Measurements from ENCODE around the gene RELT. TPM values are rescaled to one million over a fixed set of nuclear protein-coding genes. Genes with fewer than 3 reads are reported as not detected.

Gene RELT
- total and polyA plus RNA-seq, 3 experiments from 2014 or later: 7.5 to 23.4 (median 23.4) TPM

DNA sequence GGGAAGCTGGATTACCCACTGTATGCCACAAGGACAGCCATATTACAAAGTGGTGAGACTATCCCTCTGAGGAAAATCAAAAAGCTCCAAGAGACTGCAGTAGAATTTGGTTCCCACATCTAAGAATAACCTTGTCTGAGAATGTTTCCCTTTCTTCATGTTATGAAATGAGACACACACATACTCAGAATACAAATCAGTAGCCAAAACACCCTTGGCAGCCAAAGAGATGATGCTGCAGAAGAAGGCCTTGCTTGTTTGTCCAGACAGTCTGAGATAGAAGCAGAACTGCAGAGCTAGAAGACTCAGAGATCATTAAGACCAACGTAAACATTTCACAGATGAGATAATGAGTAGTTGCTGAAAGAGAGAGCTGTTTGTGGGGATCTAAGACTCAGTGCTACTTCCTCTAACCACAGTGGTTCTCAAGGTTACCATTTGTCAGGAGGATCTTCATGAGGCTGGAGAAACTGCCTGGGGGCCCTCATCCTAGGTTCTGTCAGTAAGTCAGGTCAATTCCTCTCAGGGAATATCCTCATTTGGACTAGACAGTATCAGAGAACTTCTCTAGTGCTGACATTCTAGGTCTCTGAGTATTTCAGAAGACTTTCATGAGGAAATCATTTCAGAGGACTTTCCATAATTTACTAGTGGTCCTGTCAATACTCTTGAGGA is 38.9 kb downstream of the RELT start:
- Histone ChIP-seq H3K36me3 (ENCODE audit: insufficient read depth, low read length) (no peaks in the 10 kb centered on the region), H3K4me3 (ENCODE audit: low read length) (no peak overlapping the region), H3K27me3 (ENCODE audit: insufficient read depth, low read length, poor library complexity, severe bottlenecking) (no peaks in the 10 kb centered on the region), H3K9me3 (ENCODE audit: low read length) (no peaks in the 10 kb centered on the region), H3K4me1 (ENCODE audit: insufficient read depth, low read length) (peaks cover 4% of the 10 kb centered on the region), H3K27ac (ENCODE audit: low read depth, low read length) (no peak overlapping the region)
- ChIA-PET POLR2A (no interaction called here), CTCF (interaction anchor here (0.8 kb wide), 2 partner anchors 13 to 64 kb away, joined by 3 to 4 read pairs; no protein-coding TSS in a partner anchor)
- peaks cover 4 to 11% (median 7%) of the 10 kb centered on the region in 3 donors for H3K4me1 Mint-ChIP-seq
- H3K27me3 Mint-ChIP-seq: no peaks in the 10 kb centered on the region
- H3K36me3 Mint-ChIP-seq: peaks cover 5 to 46% (median 17%) of the 10 kb centered on the region in 3 donors
- no peak for DNase-seq
- H3K4me3 Mint-ChIP-seq: peak overlapping the region in 1 of 7 donors; percentile 25
- no peaks in the 10 kb centered on the region for H3K9me3 Mint-ChIP-seq
- peak overlapping the region in 5 of 8 donors; percentile 28 to 89 (median 67) for H3K27ac Mint-ChIP-seq

DNA sequence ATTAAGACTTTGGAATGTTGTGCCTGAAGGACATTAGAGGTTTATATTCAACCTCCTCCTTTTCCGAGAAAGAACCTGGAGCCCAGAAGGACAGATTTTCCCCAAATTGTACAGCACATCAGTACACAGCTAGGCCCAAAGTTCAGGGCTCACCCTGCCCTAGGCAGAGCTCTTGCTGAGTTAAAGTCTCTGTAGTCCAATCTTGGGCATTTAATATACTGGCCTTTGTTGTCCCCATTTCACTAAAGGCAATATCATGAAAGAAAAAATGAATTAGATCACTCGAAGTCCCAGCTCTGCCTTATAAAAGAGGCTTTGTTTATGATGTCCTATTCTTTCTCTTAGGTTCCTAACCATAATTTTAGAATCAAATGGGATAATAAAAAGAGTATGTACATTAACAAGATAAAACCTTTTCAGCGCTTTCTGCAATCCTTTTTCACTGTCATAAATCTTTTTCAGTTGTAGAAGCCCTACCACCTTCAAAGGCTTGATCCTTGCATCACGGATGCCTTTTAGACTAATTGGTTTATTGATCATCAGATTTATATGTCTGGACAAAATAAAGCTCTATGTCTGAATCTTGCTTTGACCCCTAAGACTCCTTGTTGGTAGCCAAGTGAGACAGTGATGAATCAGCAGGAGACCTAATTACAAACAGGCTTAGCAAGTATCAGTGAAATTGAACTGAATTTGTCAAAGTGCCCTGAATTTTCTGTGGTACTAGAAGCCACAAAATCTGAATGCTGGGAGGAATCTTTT is 39.8 kb downstream of the RELT start:
- H3K27me3 ChIP-seq (ENCODE audit: insufficient read depth, low read length, poor library complexity, severe bottlenecking): no peaks in the 10 kb centered on the region
- H3K9me3 ChIP-seq (ENCODE audit: low read length): no peaks in the 10 kb centered on the region
- Mint-ChIP-seq H3K27ac (peak overlapping the region in 4 of 8 donors; percentile 27 to 78 (median 42)), H3K9me3 (no peaks in the 10 kb centered on the region), H3K4me1 (peaks cover 4 to 11% (median 7%) of the 10 kb centered on the region in 3 donors), H3K27me3 (no peaks in the 10 kb centered on the region), H3K4me3 (no peak overlapping the region), H3K36me3 (peaks cover 5 to 45% (median 15%) of the 10 kb centered on the region in 3 donors)
- no peak for DNase-seq
- H3K27ac ChIP-seq (ENCODE audit: low read depth, low read length): no peak overlapping the region
- ChIA-PET CTCF (interaction anchor here (0.8 to 0.9 kb wide), 3 partner anchors 9 to 65 kb away, joined by 3 to 4 read pairs (median 3); no protein-coding TSS in a partner anchor), POLR2A (no interaction called here)
- H3K36me3 ChIP-seq (ENCODE audit: insufficient read depth, low read length): no peaks in the 10 kb centered on the region
- peaks cover 4% of the 10 kb centered on the region for H3K4me1 ChIP-seq (ENCODE audit: insufficient read depth, low read length)
- H3K4me3 ChIP-seq (ENCODE audit: low read length): no peak overlapping the region

DNA sequence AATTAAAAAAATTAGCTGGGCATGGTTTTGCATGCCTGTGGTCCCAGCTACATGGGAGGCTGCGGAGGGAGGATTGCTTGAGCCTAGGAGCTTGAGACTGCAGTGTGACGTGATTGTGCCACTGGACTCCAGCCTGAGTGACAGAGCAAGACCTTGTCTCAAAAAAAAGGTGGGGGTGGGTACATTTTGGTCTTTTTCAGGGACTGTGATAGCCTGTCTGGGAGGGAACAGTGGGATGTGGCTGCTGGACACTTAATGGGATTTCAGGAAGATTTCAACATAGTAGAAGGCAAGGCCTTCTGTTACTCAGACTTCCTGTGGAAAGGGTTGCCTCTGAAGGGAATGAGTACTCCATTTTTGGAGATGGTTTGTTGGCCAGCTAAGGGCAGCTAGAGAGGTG is 40.6 kb downstream of the RELT start:
- Histone ChIP-seq H3K4me3 (ENCODE audit: low read length) (no peak overlapping the region), H3K27me3 (ENCODE audit: insufficient read depth, low read length, poor library complexity, severe bottlenecking) (no peaks in the 10 kb centered on the region), H3K4me1 (ENCODE audit: insufficient read depth, low read length) (peaks cover 4% of the 10 kb centered on the region), H3K36me3 (ENCODE audit: insufficient read depth, low read length) (no peaks in the 10 kb centered on the region), H3K9me3 (ENCODE audit: low read length) (no peaks in the 10 kb centered on the region), H3K27ac (ENCODE audit: low read depth, low read length) (no peak overlapping the region)
- peaks cover 5 to 41% (median 15%) of the 10 kb centered on the region in 3 donors for H3K36me3 Mint-ChIP-seq
- H3K9me3 Mint-ChIP-seq: no peaks in the 10 kb centered on the region
- no peak for DNase-seq
- ChIA-PET CTCF (interaction anchor here (0.9 kb wide), 1 partner anchor 10 kb away, joined by 3 read pairs; no protein-coding TSS in a partner anchor), POLR2A (no interaction called here)
- H3K27me3 Mint-ChIP-seq: no peaks in the 10 kb centered on the region
- peak overlapping the region in 4 of 8 donors; percentile 2 to 71 (median 34) for H3K27ac Mint-ChIP-seq
- peaks cover 4 to 11% (median 7%) of the 10 kb centered on the region in 3 donors for H3K4me1 Mint-ChIP-seq
- no peak overlapping the region for H3K4me3 Mint-ChIP-seq

DNA sequence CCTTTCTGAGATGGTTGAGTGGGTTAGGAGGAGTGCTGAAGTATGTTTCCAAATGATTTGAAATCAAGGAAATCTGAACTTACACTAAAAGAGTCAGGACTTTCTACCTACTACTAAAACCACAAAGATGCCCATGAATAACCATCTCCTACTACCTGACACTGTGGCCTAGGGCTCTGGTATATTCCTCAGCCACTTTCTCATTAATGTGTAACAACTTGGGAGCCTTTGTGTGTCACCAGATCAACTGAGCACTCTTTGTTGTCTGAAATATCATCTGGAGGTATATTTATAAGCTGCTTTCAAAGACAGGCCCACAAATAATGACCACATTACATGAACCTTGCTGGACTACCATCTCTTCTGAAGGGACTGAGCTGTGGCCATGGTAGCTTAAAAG is 43.9 kb downstream of the RELT start:
- ChIA-PET POLR2A (no interaction called here), CTCF (no interaction called here)
- no peak for DNase-seq
- H3K4me1 Mint-ChIP-seq: peaks cover 2 to 6% (median 3%) of the 10 kb centered on the region in 3 donors
- H3K4me1 ChIP-seq (ENCODE audit: insufficient read depth, low read length): peaks cover 4% of the 10 kb centered on the region
- H3K4me3 ChIP-seq (ENCODE audit: low read length): no peak overlapping the region
- no peak overlapping the region for H3K27ac ChIP-seq (ENCODE audit: low read depth, low read length)
- H3K9me3 Mint-ChIP-seq: no peaks in the 10 kb centered on the region
- no peak overlapping the region for H3K4me3 Mint-ChIP-seq
- peaks cover 5 to 33% (median 19%) of the 10 kb centered on the region in 3 donors for H3K36me3 Mint-ChIP-seq
- H3K27ac Mint-ChIP-seq: peak overlapping the region in 1 of 8 donors; percentile 19
- H3K36me3 ChIP-seq (ENCODE audit: insufficient read depth, low read length): no peaks in the 10 kb centered on the region
- H3K9me3 ChIP-seq (ENCODE audit: low read length): no peaks in the 10 kb centered on the region
- no peaks in the 10 kb centered on the region for H3K27me3 Mint-ChIP-seq
- no peaks in the 10 kb centered on the region for H3K27me3 ChIP-seq (ENCODE audit: insufficient read depth, low read length, poor library complexity, severe bottlenecking)

DNA sequence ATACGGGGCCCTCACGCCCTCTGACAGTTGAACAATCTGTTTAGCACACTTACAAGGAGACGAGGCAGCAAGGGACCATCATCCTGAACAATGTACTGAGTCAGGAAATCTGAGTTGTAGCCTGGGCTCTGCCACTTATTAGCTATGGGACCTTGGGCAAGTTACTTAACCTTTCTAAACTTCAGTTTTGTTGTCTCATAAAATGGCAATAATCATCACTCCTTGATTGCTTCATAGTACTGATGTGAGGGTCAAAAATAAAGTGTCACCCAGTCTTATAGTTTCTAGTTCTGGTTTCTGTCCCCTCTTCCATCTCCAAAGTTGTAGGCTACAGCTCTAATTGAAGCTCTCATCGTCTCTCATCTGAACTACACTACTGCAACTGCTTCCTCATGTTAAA is 46.7 kb downstream of the RELT start:
- Mint-ChIP-seq H3K36me3 (peaks cover 5 to 21% (median 18%) of the 10 kb centered on the region in 3 donors), H3K4me1 (no peaks in the 10 kb centered on the region), H3K9me3 (no peaks in the 10 kb centered on the region), H3K27me3 (no peaks in the 10 kb centered on the region), H3K27ac (peak overlapping the region in 1 of 8 donors; percentile 4), H3K4me3 (no peak overlapping the region)
- ChIA-PET CTCF (interaction anchor here (1.1 kb wide), 2 partner anchors 203 to 238 kb away, joined by 3 to 4 read pairs; no protein-coding TSS in a partner anchor), POLR2A (no interaction called here)
- H3K27me3 ChIP-seq (ENCODE audit: insufficient read depth, low read length, poor library complexity, severe bottlenecking): no peaks in the 10 kb centered on the region
- no peaks in the 10 kb centered on the region for H3K36me3 ChIP-seq (ENCODE audit: insufficient read depth, low read length)
- H3K4me1 ChIP-seq (ENCODE audit: insufficient read depth, low read length): no peaks in the 10 kb centered on the region
- DNase-seq: no peak
- H3K9me3 ChIP-seq (ENCODE audit: low read length): no peaks in the 10 kb centered on the region
- H3K4me3 ChIP-seq (ENCODE audit: low read length): no peak overlapping the region
- H3K27ac ChIP-seq (ENCODE audit: low read depth, low read length): no peak overlapping the region

DNA sequence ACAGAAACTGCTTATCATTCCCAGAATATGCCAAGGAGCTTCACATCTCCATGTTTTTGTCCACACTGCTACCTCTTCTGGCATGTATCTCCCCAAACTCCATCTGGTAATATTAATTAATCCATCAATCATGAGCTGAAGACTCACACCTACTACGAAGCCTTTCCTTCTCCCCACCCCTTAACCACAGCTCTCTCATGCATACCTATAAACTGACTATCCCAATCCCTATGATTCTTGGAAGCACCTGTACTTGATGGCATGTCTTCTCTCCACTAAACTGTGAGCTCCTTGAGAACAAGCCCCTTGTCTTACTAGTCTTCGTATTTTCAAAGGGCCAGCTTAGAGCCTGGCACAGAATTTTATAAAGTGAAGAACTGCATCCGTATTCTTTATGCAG is 47.3 kb downstream of the RELT start:
- no peaks in the 10 kb centered on the region for H3K27me3 Mint-ChIP-seq
- Histone ChIP-seq H3K36me3 (ENCODE audit: insufficient read depth, low read length) (no peaks in the 10 kb centered on the region), H3K27ac (ENCODE audit: low read depth, low read length) (no peak overlapping the region), H3K27me3 (ENCODE audit: insufficient read depth, low read length, poor library complexity, severe bottlenecking) (no peaks in the 10 kb centered on the region), H3K4me1 (ENCODE audit: insufficient read depth, low read length) (no peaks in the 10 kb centered on the region), H3K9me3 (ENCODE audit: low read length) (no peaks in the 10 kb centered on the region), H3K4me3 (ENCODE audit: low read length) (no peak overlapping the region)
- no peaks in the 10 kb centered on the region for H3K4me1 Mint-ChIP-seq
- no peak for DNase-seq
- ChIA-PET POLR2A (no interaction called here), CTCF (interaction anchor here (1.1 kb wide), 2 partner anchors 202 to 237 kb away, joined by 3 to 4 read pairs; no protein-coding TSS in a partner anchor)
- H3K36me3 Mint-ChIP-seq: peaks cover 0 to 16% (median 15%) of the 10 kb centered on the region in 3 donors
- no peaks in the 10 kb centered on the region for H3K9me3 Mint-ChIP-seq
- peak overlapping the region in 1 of 8 donors; percentile 4 for H3K27ac Mint-ChIP-seq
- no peak overlapping the region for H3K4me3 Mint-ChIP-seq

DNA sequence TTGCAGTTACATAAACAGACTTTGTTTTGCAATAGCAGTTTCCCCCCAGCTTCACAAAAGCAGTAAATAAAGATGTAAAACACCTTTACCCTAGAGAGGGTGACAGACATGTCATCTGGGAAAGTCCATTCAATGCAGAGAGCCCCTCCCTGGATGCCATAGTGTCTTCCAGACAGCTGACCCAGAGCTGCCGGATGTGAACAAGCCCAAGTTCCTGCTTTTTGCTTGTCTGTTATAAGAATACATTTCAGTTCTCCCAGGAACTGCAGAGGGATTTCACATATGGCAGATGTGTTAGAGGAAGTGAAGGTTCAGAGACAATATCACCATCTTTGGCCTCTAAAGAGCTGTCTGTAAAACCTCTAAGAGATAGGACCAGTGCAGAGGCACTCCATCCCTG is 48.9 kb downstream of the RELT start:
- peak overlapping the region in 1 of 8 donors; percentile 41 for H3K27ac Mint-ChIP-seq
- Histone ChIP-seq H3K9me3 (ENCODE audit: low read length) (no peaks in the 10 kb centered on the region), H3K36me3 (ENCODE audit: insufficient read depth, low read length) (no peaks in the 10 kb centered on the region), H3K27ac (ENCODE audit: low read depth, low read length) (no peak overlapping the region), H3K27me3 (ENCODE audit: insufficient read depth, low read length, poor library complexity, severe bottlenecking) (no peaks in the 10 kb centered on the region), H3K4me1 (ENCODE audit: insufficient read depth, low read length) (no peaks in the 10 kb centered on the region), H3K4me3 (ENCODE audit: low read length) (no peak overlapping the region)
- DNase-seq: no peak
- no peak overlapping the region for H3K4me3 Mint-ChIP-seq
- ChIA-PET POLR2A (no interaction called here), CTCF (interaction anchor here (0.7 to 1.4 kb wide), 3 partner anchors 15 to 26 kb away, joined by 3 read pairs; no protein-coding TSS in a partner anchor)
- no peaks in the 10 kb centered on the region for H3K4me1 Mint-ChIP-seq
- H3K27me3 Mint-ChIP-seq: no peaks in the 10 kb centered on the region
- peaks cover 0 to 17% (median 10%) of the 10 kb centered on the region in 3 donors for H3K36me3 Mint-ChIP-seq
- no peaks in the 10 kb centered on the region for H3K9me3 Mint-ChIP-seq

Measured in CD8-positive, alpha-beta memory T cell (primary cell).